Liver (tissue), 9 donors: ENCODE data around the gene PLCG2. TPM values are rescaled to one million over a fixed set of nuclear protein-coding genes. Genes with fewer than 3 reads are reported as not detected.

ENCODE experiments used
- DNase-seq: peaks from one replicate; pipeline ENCODE4 v3.0.0-alpha.2; 2017; ENCODE audit warnings: low spot score
- H3K27ac ChIP-seq, 2 donors: one replicate each; pipeline ENCODE4 v1.7.0; 2013; ENCODE audit warnings: inconsistent platforms in 2 of 2, low read length in 2 of 2, control low read depth in 1 of 2, low read depth in 1 of 2, mild to moderate bottlenecking in 1 of 2
- H3K27me3 ChIP-seq, 4 donors: one replicate each; pipeline versions ENCODE4 v1.6.1 to v1.7.0; 2013; ENCODE audit warnings: low read length in 3 of 4, inconsistent platforms in 1 of 4, mild to moderate bottlenecking in 1 of 4, moderate library complexity in 1 of 4; ENCODE audit not compliant: control insufficient read depth in 4 of 4, insufficient read depth in 4 of 4
- H3K36me3 ChIP-seq, 4 donors: one replicate each; pipeline versions ENCODE4 v1.6.1 to v1.7.0; 2013; ENCODE audit warnings: low read length in 3 of 4, mild to moderate bottlenecking in 3 of 4, low read depth in 1 of 4, moderate library complexity in 1 of 4; ENCODE audit not compliant: control insufficient read depth in 4 of 4, insufficient read depth in 3 of 4
- H3K4me1 ChIP-seq, 4 donors: one replicate each; pipeline versions ENCODE4 v1.6.1 to v1.7.0; 2013; ENCODE audit warnings: low read length in 3 of 4, mild to moderate bottlenecking in 3 of 4, moderate library complexity in 1 of 4; ENCODE audit not compliant: control insufficient read depth in 4 of 4, insufficient read depth in 4 of 4
- H3K4me3 ChIP-seq, 3 donors: one replicate each; pipeline versions ENCODE4 v1.6.1 to v1.7.0; 2013; ENCODE audit warnings: low read length in 3 of 3, control low read depth in 1 of 3, low read depth in 1 of 3, mild to moderate bottlenecking in 1 of 3
- H3K9ac ChIP-seq, 2 donors: one replicate each; pipeline ENCODE4 v1.7.0; 2013; ENCODE audit warnings: low read length in 2 of 2, mild to moderate bottlenecking in 2 of 2, moderate library complexity in 2 of 2, control low read depth in 1 of 2, low read depth in 1 of 2
- H3K9me3 ChIP-seq, 4 donors: one replicate each; pipeline versions ENCODE4 v1.6.1 to v1.7.0; 2013; ENCODE audit warnings: low read length in 3 of 4; ENCODE audit not compliant: control insufficient read depth in 4 of 4
- ATF3 ChIP-seq: IDR thresholded peaks from 2 replicates; pipeline ENCODE4 v1.6.1; 2016; ENCODE audit warnings: antibody characterized with exemption
- CTCF ChIP-seq: fragments of 150-350 bp; IDR thresholded peaks from 2 replicates; pipeline ENCODE4 v1.5.1; 2017; ENCODE audit warnings: improper control_type of control experiment, low read depth, low read length; ENCODE audit not compliant: missing input control
- EGR1 ChIP-seq, 2 donors: IDR thresholded peaks; 2 replicates each; pipeline ENCODE4 v1.6.1; 2016 to 2018; ENCODE audit warnings: antibody characterized with exemption in 2 of 2, low read depth in 2 of 2
- FOXA1 ChIP-seq: IDR thresholded peaks from 2 replicates; pipeline ENCODE4 v1.6.1; 2016; ENCODE audit warnings: antibody characterized with exemption
- FOXA2 ChIP-seq: IDR thresholded peaks from 2 replicates; pipeline ENCODE4 v1.6.1; 2016; ENCODE audit warnings: antibody characterized with exemption
- GABPA ChIP-seq, 2 donors: IDR thresholded peaks in 1 of 2; conservative IDR thresholded peaks in 1 of 2; 2 replicates each; pipeline ENCODE4 v1.6.1; 2016; ENCODE audit warnings: antibody characterized with exemption in 2 of 2, mild to moderate bottlenecking in 1 of 2, moderate library complexity in 1 of 2
- HNF4A ChIP-seq, 2 donors: conservative IDR thresholded peaks; 2 replicates each; pipeline ENCODE4 v1.6.1; 2016; ENCODE audit warnings: antibody characterized with exemption in 2 of 2, mild to moderate bottlenecking in 2 of 2
- HNF4G ChIP-seq: IDR thresholded peaks from 2 replicates; pipeline ENCODE4 v1.6.1; 2016; ENCODE audit warnings: antibody characterized with exemption
- JUND ChIP-seq, 2 donors: IDR thresholded peaks; 2 replicates each; pipeline ENCODE4 v1.6.1; 2016; ENCODE audit warnings: antibody characterized with exemption in 2 of 2
- MAX ChIP-seq: IDR thresholded peaks from 2 replicates; pipeline ENCODE4 v1.6.1; 2016; ENCODE audit warnings: antibody characterized with exemption
- NR2F2 ChIP-seq: IDR thresholded peaks from 2 replicates; pipeline ENCODE4 v1.6.1; 2016; ENCODE audit warnings: antibody characterized with exemption
- RAD21 ChIP-seq, 2 donors: IDR thresholded peaks; 2 replicates each; pipeline ENCODE4 v1.6.1; 2016; ENCODE audit warnings: antibody characterized with exemption in 2 of 2, mild to moderate bottlenecking in 2 of 2
- REST ChIP-seq: IDR thresholded peaks from 2 replicates; pipeline ENCODE4 v1.6.1; 2016; ENCODE audit warnings: antibody characterized with exemption, mild to moderate bottlenecking
- RXRA ChIP-seq, 2 donors: IDR thresholded peaks; 2 replicates each; pipeline ENCODE4 v1.6.1; 2017 to 2018; ENCODE audit warnings: antibody characterized with exemption in 2 of 2, mild to moderate bottlenecking in 1 of 2
- TAF1 ChIP-seq: conservative IDR thresholded peaks from 2 replicates; pipeline ENCODE4 v1.6.1; 2016; ENCODE audit warnings: antibody characterized with exemption, mild to moderate bottlenecking
- ZBTB33 ChIP-seq: IDR thresholded peaks from 2 replicates; pipeline ENCODE4 v1.6.1; 2016; ENCODE audit warnings: antibody characterized with exemption
- WGBS: extraction: QIAGEN DNeasy Blood & Tissue Kit; methylation state at CpG from one replicate; pipeline ENCODE4 v1.1.7; 2013; 5-methylcytosine and 5-hydroxymethylcytosine counted together
- polyA plus RNA-seq, 2 donors: library from polyadenylated mRNA; stranded (reverse) in 1 of 2; unstranded in 1 of 2; fragments of 200-250 nt in 1 of 2; fragments of >200 nt in 1 of 2; fragmentation: Nextera tagmentation in 1 of 2; extraction: Ambion mirVana in 1 of 2; gene quantifications; one replicate each; pipeline versions ENCODE4 v1.2.1 to v1.2.3, GENCODE V29; 2013 to 2015
- total RNA-seq, 2 donors: library from RNA; depleted of rRNA; stranded (reverse); fragments of >200 nt; gene quantifications; one replicate each; pipeline ENCODE4 v1.2.3, GENCODE V29; 2014
- donor health status: healthy.
- donor health status: healthy.
- donor health status: healthy.
- donor health status: healthy.
- donor health status: healthy.

The PLCG2 gene
- total and polyA plus RNA-seq, 4 donors = 7.1 to 21.6 (median 15.8) TPM

GRCh38 chr16:81826523-81826922, 47.4 kb downstream of the PLCG2 start:
- no peak for DNase-seq
- TF ChIP-seq NR2F2 = no peak
- no peak for TF ChIP-seq MAX
- no peak for TF ChIP-seq HNF4A (conservative IDR thresholded peaks at IDR 0.05)
- no peak for TF ChIP-seq REST
- no peak for TF ChIP-seq GABPA (IDR thresholded peaks at IDR 0.05 in 1 of 2, conservative IDR thresholded peaks at IDR 0.05 in 1 of 2)
- TF ChIP-seq ATF3 = no peak
- no peak for TF ChIP-seq ZBTB33
- TF ChIP-seq FOXA1 = no peak
- no peak for TF ChIP-seq RXRA (IDR thresholded peaks at IDR 0.05)
- TF ChIP-seq FOXA2 = no peak
- TF ChIP-seq CTCF = no peak
- no peak for TF ChIP-seq HNF4G
- TF ChIP-seq RAD21 (IDR thresholded peaks at IDR 0.05) = no peak
- no peak for TF ChIP-seq TAF1
- no peak for TF ChIP-seq JUND (IDR thresholded peaks at IDR 0.05)
- TF ChIP-seq EGR1 (IDR thresholded peaks at IDR 0.05; ENCODE audit: low read depth in 2 of 2) = no peak
- H3K9me3 ChIP-seq = no peaks in the 10 kb centered on the region
- 91% methylated on average over 5 of the region's 5 CpGs for WGBS
- no peak overlapping the region for H3K9ac ChIP-seq
- no peak overlapping the region for H3K4me3 ChIP-seq
- no peaks in the 10 kb centered on the region for H3K36me3 ChIP-seq
- H3K27ac ChIP-seq = no peak overlapping the region
- H3K4me1 ChIP-seq = no peaks in the 10 kb centered on the region
- H3K27me3 ChIP-seq = no peaks in the 10 kb centered on the region
